ENCODE measurements around the gene DR1.

DR1 gene

DNA sequence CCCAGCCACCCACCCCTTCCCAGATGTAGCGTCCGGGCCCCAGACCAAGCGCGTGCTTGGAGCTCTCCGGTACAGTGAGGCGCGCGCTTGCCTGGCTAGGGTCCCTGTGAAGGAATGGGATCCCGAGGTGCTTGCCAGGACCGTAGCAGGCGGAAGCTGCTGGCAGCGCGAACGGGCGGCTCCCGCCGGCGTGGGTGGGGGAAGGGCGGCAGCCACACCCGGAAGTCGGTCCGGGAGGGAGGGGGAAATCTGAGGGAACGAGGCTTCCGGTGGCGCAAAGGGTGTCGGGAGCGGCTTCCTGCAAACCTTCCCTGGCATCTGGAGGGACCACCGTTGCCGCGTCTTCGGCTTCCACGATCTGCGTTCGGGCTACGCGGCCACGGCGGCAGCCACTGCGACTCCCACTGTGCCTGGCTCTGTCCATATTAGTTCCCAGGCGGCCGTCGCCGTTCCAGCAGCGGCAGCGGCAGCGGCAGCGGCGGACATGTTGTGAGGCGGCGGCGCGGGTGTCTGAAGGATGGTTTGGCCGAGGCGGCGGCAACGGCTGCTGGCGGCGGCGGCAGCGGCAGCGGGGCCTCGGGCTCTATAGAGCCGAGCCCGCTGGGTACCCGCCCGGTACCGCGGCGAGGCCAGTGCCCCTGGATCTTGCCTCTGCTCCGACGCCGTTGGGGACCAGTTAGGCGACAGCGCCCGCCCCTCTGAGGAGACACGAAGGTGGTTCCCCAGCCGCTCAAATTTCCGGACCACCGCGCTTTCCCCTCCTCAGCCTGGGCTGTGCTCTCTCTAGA, at the start of gene DR1:
Gene DR1 (plus strand): TSS at position 275 of the 788 bp plus-strand sequence. CDS start 739 bp downstream, outside the sequence.
- DNase-seq, result peak; percentile 70

GRCh38 chr1:93296555-93297154, 49.1 kb upstream of the DR1 start:
- no peak for DNase-seq

DNA sequence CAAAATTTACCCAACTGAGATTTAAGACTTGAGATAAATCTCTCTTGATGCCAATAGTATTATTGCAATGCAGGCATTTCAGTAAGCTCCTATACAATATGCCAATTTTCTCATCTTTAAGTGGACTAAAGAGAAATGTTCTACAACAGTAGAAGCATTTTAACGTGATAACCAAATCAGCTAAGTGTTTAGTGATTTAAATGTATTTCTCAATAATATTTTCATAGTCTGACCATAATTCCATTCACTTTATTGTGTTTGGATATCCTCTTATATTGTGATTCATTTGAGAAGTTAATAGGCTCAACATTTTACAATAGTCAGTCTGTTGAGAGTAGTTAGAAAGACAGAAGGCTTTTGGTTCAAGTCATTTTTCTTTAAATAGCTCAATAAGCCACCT, 44.6 kb upstream of the DR1 start:
- DNase-seq, result no peak

- no peak for DNase-seq
These were observed 43.6 kb upstream of the DR1 start for GRCh38 chr1:93302078-93302477.

DNA sequence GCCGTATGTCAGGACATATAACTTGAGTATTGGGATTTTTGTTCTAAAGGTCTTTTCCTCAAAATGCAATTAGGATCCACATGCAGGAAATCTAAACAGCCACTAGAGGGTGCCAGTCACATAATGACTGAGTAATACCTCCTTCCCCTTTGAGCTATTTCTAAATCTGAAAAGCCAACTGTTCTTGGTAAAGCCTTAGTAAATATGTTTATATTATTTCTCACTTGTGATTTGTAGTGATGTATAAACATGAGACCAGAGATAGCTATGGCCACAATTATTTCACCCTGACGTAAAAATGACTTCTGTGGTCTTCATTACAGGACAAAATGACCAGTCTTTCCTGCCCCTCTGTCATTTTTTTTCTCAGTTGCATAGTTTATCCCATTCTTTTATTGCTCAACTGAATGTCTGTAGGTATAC, 41.0 kb upstream of the DR1 start:
- no peak for DNase-seq

- DNase-seq, result no peak
These were observed 38.8 kb upstream of the DR1 start for GRCh38 chr1:93306920-93307319.

- no peak for DNase-seq
These were observed 32.7 kb upstream of the DR1 start for GRCh38 chr1:93313026-93313425.

GRCh38 chr1:93317207-93317606, 28.5 kb upstream of the DR1 start:
- no peak for DNase-seq

DNA sequence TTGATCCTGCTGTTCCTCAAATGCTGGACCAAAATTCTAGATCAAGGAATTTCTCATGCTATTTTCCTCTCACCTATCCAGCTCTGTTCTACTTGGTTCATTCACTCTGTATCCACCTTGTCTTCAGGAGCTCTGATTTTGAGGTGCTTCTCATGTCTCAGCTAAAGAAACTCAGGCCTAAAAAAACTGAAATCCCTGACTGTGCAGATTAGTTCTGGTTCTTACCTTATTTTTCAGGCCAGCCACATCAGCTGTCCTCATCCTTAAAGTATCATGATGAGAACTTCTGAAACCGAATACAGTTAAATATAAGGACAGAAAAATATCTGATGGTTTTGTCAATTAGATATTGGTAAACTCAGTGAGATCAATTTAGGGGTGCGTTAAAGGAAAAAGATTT, 27.8 kb upstream of the DR1 start:
- DNase-seq, result no peak

- DNase-seq, result no peak
These were observed 24.0 kb upstream of the DR1 start for GRCh38 chr1:93321720-93322119.

DNA sequence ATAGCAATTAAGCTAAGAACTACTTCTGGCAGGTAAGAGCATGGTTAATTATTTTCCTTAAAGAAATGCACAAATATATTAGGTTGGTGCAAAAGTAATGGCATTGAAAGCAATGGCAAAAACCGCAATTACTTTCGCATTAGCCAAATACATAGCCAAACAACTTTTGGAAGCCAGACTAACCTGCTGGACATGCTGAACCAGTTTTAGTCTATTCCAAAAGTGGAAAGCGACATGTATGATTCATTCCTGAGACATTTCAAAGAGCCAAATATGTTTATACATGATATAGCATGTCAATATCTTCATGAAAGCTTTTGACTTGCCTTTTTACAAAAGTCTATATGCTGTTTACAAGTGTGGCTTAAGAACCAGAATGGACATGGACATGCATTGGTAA, 23.4 kb upstream of the DR1 start:
- DNase-seq, result no peak

DNA sequence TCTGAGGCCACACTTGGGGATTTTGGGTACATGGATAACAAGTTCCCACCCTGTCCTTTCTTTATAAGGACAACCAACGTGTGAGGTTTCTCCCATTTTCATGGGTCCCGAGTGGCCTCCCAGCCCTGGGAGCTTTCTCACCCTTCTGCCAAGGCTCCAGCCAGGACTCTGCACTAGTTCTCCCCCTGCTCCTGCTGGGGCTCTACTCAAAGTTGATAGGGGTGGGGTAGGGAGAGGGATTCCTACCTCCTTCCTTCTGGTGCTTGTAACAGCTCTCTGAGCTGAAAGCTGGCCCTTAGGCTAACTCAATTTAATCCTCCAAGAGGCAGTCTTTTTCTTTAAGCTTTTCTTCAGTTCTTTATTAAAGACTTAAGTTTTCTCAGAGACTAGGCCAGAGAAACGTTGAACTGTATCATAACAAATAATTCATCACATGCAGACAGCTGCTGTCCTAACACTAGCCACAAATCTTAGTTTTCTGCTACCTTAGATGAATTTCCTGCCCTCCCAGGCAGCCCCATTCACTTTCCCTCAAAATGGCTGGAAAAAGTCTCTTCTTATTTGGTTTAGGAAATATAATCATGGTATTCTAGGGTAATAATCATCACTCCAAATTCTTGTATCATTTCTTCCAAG, 22.4 kb upstream of the DR1 start:
- DNase-seq, result no peak

GRCh38 chr1:93324486-93325464, 20.9 kb upstream of the DR1 start:
- DNase-seq, result no peak

- no peak for DNase-seq
These were observed 16.6 kb upstream of the DR1 start for GRCh38 chr1:93328809-93329760.

DNA sequence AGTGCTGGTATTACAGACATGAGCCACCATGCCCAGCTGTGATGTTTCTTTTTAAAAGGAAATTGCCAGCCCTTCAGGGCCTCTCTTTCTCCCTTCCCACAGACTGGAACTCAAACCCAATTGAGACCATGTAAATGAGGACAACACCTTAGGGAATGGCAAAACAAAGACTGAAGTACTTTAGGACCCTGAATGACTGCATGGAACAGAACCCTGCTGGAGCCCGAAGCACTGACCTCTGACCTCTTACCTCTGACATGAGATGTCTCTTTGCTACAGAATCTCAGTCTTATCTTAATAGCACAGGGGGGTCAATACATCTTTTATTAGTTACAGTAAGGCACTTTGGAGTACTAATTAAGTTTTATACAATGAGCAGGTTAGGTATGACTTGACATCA, 15.5 kb upstream of the DR1 start:
- DNase-seq, result no peak

DNA sequence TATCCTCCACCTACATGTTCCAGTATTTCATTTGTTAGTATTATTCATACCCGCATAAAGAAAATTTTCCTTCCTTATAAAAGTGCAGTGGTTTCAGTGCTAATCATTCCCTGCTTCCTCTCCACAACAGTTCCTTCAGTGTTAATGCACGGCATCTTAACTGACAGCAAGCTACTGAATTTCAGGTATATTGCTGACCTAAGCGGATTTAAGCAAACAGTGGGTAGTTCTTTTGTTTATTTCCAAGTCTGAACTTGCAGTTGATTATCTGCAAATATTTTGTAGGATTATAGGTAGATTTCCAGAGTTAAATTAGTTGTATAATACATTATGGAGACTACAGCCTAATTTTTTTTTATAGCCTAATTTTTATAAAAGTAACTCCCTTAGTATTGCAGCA, 15.1 kb upstream of the DR1 start:
- no peak for DNase-seq

DNA sequence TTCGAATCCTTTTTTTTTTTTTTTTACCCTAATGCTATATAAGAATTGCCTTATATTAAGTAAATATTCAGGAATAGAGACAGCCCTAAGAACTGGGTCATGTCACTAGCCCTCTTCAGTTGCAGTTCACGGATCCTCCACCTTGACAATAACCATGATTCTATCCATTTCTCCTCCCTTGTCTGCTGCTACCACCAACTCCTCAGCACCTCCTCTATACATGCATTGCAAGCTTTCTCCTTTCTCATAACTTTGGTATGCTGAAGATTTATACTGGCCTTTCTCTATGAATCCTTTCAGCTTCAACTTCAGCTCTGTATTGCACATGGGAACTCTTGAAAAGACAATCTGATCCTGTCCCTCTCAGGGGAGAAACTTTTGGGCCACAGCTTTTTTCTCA, 14.3 kb upstream of the DR1 start:
- DNase-seq, result no peak

DNA sequence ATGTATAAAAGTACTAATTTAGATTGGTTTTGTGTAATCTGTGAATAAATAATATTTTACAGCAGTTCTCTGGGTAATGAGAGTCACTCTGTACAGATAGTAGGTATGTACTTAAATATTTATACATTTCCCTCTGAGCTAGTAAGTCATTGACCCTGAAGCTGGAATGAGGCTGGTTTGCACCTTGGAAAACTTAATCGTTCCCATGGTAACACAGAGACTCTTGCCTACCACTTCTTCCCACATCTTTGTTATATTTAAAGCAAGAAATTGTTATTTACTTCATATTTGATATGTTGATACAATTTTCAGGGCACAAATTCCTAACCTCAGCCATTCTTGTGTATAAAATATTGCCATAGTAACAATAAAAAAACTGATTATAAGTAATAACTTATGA, 13.3 kb upstream of the DR1 start:
- DNase-seq, result no peak

DNA sequence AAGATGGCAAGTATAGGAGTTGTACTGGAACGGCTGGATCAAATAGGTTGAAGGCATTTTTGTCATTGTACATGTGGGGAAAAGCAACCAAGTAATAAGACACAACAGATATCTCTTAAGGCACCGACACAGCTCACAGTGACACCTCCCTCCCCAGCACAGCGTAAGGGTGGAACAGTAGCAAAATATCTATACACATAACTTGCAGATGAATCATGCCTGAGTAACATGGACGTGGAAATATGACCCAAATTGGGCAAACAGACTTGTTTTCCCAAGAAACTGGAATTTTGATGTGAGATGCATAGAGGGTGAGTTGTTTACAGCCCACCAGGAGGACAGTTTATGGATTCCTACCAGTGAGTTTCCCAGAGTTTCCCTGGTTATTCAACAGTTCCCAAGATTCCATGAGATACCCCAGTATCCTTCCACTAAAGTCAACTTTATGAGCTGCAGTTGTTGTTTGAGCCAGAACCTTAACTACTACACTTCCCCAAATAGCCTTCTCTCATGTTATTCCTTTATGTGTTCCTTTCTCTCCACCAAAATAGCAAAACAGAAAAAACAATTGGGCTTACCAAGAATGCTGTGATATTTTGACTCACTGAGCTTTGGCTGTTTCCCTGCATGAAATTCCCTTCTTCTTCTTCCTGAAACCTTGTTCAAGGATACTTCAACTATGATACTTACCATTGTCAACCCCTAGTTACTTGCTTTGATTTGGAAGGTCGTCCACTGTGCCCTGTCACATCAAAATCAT, 7.1 kb upstream of the DR1 start:
- DNase-seq, result no peak

DNA sequence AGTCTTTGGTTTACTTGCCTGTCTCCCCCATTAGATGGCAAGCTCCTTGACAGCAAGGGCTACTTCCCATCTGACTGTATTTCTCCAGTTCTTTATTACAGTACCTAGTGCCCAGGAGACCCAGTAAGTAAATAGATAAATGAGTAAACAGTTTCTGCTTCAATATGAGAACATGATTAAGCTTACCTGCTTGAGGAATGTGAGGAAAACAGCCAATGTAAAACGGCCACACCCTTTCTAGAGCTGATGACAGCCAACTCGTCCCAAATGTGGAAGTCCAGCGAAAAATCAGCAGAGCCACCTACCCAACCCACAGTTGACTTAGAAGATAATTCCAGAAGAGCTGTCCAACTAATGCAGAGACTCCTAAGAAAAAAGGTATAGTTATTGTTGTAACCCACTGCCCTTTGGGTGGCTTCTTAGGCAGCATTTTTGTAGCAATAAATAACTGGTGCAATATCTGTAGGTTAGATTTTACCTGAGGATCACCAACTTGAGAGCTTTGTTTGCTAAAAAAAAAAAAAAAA, 6.5 kb upstream of the DR1 start:
- DNase-seq, result no peak

DNA sequence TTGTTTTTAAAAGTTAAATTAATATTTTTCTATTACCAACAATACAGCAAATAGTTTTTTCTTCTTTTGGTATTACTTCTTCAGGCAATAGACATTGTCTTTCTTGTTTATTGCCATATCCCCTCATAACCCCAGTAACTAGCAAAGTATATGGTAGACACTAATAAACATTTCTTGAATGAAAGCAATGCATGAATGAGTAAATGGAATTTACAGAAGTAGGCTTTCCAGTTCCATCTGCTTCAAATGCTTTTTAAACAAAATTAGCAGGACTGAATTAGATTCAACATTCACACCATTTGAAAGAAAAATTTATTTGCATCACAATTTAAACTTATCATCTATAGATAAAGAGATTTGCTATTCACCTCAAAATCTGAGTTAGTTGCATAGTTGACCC, 5.6 kb upstream of the DR1 start:
- no peak for DNase-seq

All from NCI-H1048 (cell line).